Fibroblast of lung (primary cell): ENCODE measurements around the gene MYRFL.

Experiments
- CTCF ChIP-seq, 2 donors: IDR thresholded peaks in 1 of 2; conservative IDR thresholded peaks in 1 of 2; 1 replicate in 1 of 2; 2 replicates in 1 of 2; pipeline ENCODE4 v1.5.1; 2011 to 2012; ENCODE audit warnings: low read length in 2 of 2, control low read depth in 1 of 2, inconsistent platforms in 1 of 2, low read depth in 1 of 2, mild to moderate bottlenecking in 1 of 2
- EZH2 ChIP-seq: IDR thresholded peaks from 2 replicates; pipeline ENCODE4 v1.5.1; 2012; ENCODE audit warnings: low read length, control low read depth, mild to moderate bottlenecking; ENCODE audit errors: missing control alignments

GRCh38 chr12:69932154-69932553 lies 107.1 kb downstream of the MYRFL start:
- no peak for TF ChIP-seq CTCF (conservative IDR thresholded peaks at IDR 0.05 in 1 of 2, IDR thresholded peaks at IDR 0.05 in 1 of 2; ENCODE audit: low read depth in 1 of 2, low read length in 2 of 2)
- TF ChIP-seq EZH2, result no peak
